NT2/D1 (cell line): Measurements from ENCODE around the gene PARP16.

ENCODE experiments used
- DNase-seq: peaks from one replicate; pipeline ENCODE4 v3.0.0-alpha.2; 2011; ENCODE audit warnings: low read depth, low spot score
- H3K27me3 ChIP-seq: 2 replicates; pipeline ENCODE4 v1.6.0; 2011; ENCODE audit warnings: mild to moderate bottlenecking; ENCODE audit not compliant: insufficient read length, insufficient read depth
- H3K36me3 ChIP-seq: 2 replicates; pipeline ENCODE4 v1.6.1; 2011; ENCODE audit warnings: mild to moderate bottlenecking, low read length, mixed read lengths; ENCODE audit not compliant: insufficient read depth, insufficient read length
- H3K4me1 ChIP-seq: 2 replicates; pipeline ENCODE4 v1.5.1; 2011; ENCODE audit not compliant: insufficient read depth, insufficient read length
- H3K4me3 ChIP-seq: 2 replicates; pipeline ENCODE4 v1.5.1; 2011; ENCODE audit warnings: low read depth; ENCODE audit not compliant: insufficient read length
- H3K9ac ChIP-seq: 2 replicates; pipeline ENCODE4 v1.6.0; 2011; ENCODE audit warnings: low read depth; ENCODE audit not compliant: insufficient read length
- H3K9me3 ChIP-seq: 2 replicates; pipeline ENCODE4 v1.5.1; 2011; ENCODE audit warnings: mild to moderate bottlenecking, low read length; ENCODE audit not compliant: insufficient read depth
- SUZ12 ChIP-seq: IDR thresholded peaks from 2 replicates; pipeline ENCODE4 v1.6.1; 2011; ENCODE audit not compliant: insufficient read length, insufficient read depth; ENCODE audit errors: extremely low read depth
- YY1 ChIP-seq: IDR thresholded peaks from 2 replicates; pipeline ENCODE4 v1.6.1; 2011; ENCODE audit not compliant: insufficient read length, insufficient read depth
- ZNF274 ChIP-seq: IDR thresholded peaks from 2 replicates; pipeline ENCODE4 v1.6.1; 2011; ENCODE audit warnings: mild to moderate bottlenecking, low read depth, low read length

PARP16 gene

DNA sequence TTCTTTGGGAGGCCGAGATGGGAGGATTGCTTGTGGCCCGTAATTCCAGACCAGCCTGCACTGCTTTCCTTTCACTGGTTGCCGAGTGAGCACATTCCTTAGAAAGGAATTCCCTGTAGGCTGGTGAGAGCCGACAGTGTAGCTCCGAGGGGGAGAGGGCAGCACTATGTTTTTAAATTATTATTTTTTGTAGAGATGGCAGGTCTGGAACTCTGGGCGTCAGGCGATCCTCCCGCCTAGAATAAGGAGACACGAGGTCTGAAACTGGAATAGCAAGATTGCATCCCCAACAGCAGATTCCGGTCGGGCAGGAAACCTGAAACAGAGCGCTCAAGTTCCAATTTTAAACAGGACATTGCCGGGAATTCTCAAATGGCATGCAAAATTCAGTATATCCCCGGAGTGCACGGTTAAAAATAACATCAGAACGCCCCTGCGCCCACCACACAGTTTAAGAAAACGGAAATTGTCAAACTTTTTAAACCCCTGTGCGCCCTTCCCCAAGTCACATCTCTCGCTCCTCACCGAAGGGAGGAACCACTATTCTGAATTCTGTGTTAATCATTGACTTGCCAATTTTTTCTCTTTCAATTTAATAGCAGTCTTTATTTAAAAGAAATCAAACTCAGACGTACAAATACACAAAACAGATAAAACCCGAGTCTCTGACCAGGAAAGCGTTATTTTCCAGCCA lies 17.2 kb upstream of the PARP16 start:
- TF ChIP-seq ZNF274 (no peak), SUZ12 (no peak), YY1 (no peak)
- peak overlapping the region; percentile 66 for H3K9ac ChIP-seq
- H3K27me3 ChIP-seq, result no peaks in the 10 kb centered on the region
- DNase-seq, result peak; percentile 78
- H3K4me3 ChIP-seq, result peak overlapping the region; percentile 24
- no peaks in the 10 kb centered on the region for H3K36me3 ChIP-seq
- peaks cover 18% of the 10 kb centered on the region; the same call in 1 of the 2 replicates for H3K9me3 ChIP-seq
- H3K4me1 ChIP-seq, result peaks cover 3% of the 10 kb centered on the region

DNA sequence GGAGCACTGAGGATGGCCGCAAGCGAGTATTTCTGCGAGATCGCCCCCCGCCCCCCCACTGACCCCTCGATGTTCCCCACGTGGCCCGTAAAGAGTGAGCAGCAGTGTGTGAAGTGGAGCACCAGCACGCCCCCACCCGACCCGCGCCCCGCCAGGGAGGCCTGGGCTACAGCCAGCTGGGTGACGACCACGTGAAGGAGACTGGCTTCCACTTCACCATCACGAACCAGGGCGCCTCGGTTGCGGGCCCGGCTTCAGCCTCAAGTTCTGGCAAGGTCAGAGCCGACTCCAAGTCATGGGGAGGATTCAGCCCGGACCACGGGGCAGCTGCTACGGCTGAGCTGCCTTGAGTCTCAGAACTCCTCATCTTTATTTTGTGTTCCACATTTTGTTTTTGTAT lies 15.4 kb upstream of the PARP16 start:
- no peak for DNase-seq
- H3K36me3 ChIP-seq, result no peaks in the 10 kb centered on the region
- peaks cover 18% of the 10 kb centered on the region; the same call in 1 of the 2 replicates for H3K9me3 ChIP-seq
- H3K4me1 ChIP-seq, result peaks cover 3% of the 10 kb centered on the region
- TF ChIP-seq YY1, result no peak
- no peak for TF ChIP-seq SUZ12
- no peak for TF ChIP-seq ZNF274
- H3K27me3 ChIP-seq, result no peaks in the 10 kb centered on the region
- no peak overlapping the region for H3K4me3 ChIP-seq
- H3K9ac ChIP-seq, result no peak overlapping the region

DNA sequence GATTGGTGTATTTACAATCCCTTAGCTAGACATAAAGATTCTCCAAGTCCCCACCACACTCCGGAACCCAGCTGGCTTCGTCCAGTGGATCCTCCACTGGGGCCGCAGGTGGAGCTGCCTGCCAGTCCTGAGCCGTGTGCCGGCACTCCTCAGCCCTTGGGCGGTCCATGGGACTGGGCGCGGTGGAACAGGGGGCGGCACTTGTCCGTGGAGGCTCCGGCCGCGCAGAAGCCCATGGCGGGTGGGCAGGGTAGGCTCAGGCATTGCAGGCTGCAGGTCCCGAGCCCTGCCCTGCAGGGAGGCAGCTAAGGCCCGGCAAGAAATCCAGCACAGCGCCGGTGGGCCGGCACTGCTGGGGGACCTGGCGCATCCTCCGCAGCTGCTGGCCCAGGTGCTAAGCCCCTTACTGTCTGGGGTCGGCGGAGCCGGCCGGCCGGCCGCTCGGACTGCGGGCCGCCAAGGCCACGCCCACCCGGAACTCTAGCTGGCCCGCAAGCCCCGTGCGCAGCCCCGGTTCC lies 14.3 kb upstream of the PARP16 start:
- Histone ChIP-seq H3K9ac (no peak overlapping the region), H3K9me3 (peaks cover 18% of the 10 kb centered on the region; the same call in 1 of the 2 replicates), H3K4me3 (no peak overlapping the region), H3K27me3 (no peaks in the 10 kb centered on the region), H3K36me3 (no peaks in the 10 kb centered on the region), H3K4me1 (peaks cover 3% of the 10 kb centered on the region)
- TF ChIP-seq YY1 (no peak), ZNF274 (no peak), SUZ12 (no peak)
- no peak for DNase-seq

GRCh38 chr15:65298731-65299130 lies 12.0 kb upstream of the PARP16 start:
- peaks cover 18% of the 10 kb centered on the region; the same call in 1 of the 2 replicates for H3K9me3 ChIP-seq
- no peak overlapping the region for H3K9ac ChIP-seq
- no peaks in the 10 kb centered on the region for H3K36me3 ChIP-seq
- TF ChIP-seq ZNF274 (no peak), YY1 (no peak), SUZ12 (no peak)
- H3K4me3 ChIP-seq, result no peak overlapping the region
- no peaks in the 10 kb centered on the region for H3K27me3 ChIP-seq
- H3K4me1 ChIP-seq, result no peaks in the 10 kb centered on the region
- DNase-seq, result no peak

- H3K27me3 ChIP-seq, result no peaks in the 10 kb centered on the region
- H3K9ac ChIP-seq, result no peak overlapping the region
- no peak overlapping the region for H3K4me3 ChIP-seq
- peaks cover 3% of the 10 kb centered on the region for H3K4me1 ChIP-seq
- H3K36me3 ChIP-seq, result no peaks in the 10 kb centered on the region
- TF ChIP-seq YY1 (no peak), ZNF274 (no peak), SUZ12 (no peak)
- DNase-seq, result no peak
- no peaks in the 10 kb centered on the region for H3K9me3 ChIP-seq
Measured at GRCh38 chr15:65292938-65293518, 6.3 kb upstream of the PARP16 start.

DNA sequence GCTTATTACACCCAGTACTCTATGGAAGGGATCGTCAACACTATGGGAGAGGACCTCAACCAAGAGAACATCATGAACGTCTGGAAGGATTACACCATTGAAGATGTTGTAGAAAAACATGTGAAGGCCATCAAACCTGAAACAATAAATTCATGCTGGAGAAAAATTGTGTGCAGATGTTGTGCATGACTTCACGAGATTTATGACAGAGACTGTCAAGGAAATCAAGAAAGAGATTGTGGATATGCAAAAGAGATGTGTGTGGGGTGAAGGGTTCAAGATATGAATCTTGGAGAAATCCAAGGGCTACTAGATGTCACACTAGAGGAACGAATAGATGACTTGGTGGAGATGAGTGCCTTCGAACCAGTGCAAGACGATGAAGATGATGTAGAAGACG lies 3.5 kb upstream of the PARP16 start:
- DNase-seq, result no peak

GRCh38 chr15:65289261-65289854 lies 2.7 kb upstream of the PARP16 start:
- peaks cover 6% of the 10 kb centered on the region for H3K4me1 ChIP-seq
- no peaks in the 10 kb centered on the region for H3K9me3 ChIP-seq
- no peak overlapping the region for H3K9ac ChIP-seq
- DNase-seq, result no peak
- TF ChIP-seq YY1, result no peak
- TF ChIP-seq ZNF274, result no peak
- no peak for TF ChIP-seq SUZ12
- no peaks in the 10 kb centered on the region for H3K36me3 ChIP-seq
- no peak overlapping the region for H3K4me3 ChIP-seq
- H3K27me3 ChIP-seq, result peaks cover 3% of the 10 kb centered on the region

More for the DNA sequence above, 3.5 kb upstream of the PARP16 start:
- no peaks in the 10 kb centered on the region for H3K9me3 ChIP-seq
- no peak overlapping the region for H3K9ac ChIP-seq
- peaks cover 3% of the 10 kb centered on the region for H3K27me3 ChIP-seq
- H3K4me1 ChIP-seq, result peaks cover 6% of the 10 kb centered on the region
- no peak overlapping the region for H3K4me3 ChIP-seq
- no peaks in the 10 kb centered on the region for H3K36me3 ChIP-seq
- TF ChIP-seq ZNF274 (no peak), SUZ12 (no peak), YY1 (no peak)
